Measurements from ENCODE around the gene PFKL.

- TF ChIP-seq CTCF (IDR thresholded peaks at IDR 0.05; ENCODE audit: insufficient read depth, low read length) (no peak), POLR2AphosphoS5 (IDR thresholded peaks at IDR 0.05; ENCODE audit: low read depth) (no peak), GABPA (IDR thresholded peaks at IDR 0.05; ENCODE audit: low read depth) (no peak), SPI1 (IDR thresholded peaks at IDR 0.05; ENCODE audit: borderline replicate concordance, low read depth) (no peak)
- TF ChIP-seq, protein P1, sequence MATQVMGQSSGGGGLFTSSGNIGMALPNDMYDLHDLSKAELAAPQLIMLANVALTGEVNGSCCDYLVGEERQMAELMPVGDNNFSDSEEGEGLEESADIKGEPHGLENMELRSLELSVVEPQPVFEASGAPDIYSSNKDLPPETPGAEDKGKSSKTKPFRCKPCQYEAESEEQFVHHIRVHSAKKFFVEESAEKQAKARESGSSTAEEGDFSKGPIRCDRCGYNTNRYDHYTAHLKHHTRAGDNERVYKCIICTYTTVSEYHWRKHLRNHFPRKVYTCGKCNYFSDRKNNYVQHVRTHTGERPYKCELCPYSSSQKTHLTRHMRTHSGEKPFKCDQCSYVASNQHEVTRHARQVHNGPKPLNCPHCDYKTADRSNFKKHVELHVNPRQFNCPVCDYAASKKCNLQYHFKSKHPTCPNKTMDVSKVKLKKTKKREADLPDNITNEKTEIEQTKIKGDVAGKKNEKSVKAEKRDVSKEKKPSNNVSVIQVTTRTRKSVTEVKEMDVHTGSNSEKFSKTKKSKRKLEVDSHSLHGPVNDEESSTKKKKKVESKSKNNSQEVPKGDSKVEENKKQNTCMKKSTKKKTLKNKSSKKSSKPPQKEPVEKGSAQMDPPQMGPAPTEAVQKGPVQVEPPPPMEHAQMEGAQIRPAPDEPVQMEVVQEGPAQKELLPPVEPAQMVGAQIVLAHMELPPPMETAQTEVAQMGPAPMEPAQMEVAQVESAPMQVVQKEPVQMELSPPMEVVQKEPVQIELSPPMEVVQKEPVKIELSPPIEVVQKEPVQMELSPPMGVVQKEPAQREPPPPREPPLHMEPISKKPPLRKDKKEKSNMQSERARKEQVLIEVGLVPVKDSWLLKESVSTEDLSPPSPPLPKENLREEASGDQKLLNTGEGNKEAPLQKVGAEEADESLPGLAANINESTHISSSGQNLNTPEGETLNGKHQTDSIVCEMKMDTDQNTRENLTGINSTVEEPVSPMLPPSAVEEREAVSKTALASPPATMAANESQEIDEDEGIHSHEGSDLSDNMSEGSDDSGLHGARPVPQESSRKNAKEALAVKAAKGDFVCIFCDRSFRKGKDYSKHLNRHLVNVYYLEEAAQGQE (IDR thresholded peaks at IDR 0.05; ENCODE audit: insufficient replicate concordance, low read depth): no peak
Measured at GRCh38 chr21:44328242-44328895, 28.5 kb downstream of the PFKL start.

All from HL-60 (cell line).